H9 (cell line): Measurements from ENCODE around the gene CCDC127. TPM values are rescaled to one million over a fixed set of nuclear protein-coding genes. Genes with fewer than 3 reads are reported as not detected.

ENCODE experiments used
- DNase-seq: peaks from one replicate; pipeline ENCODE4 v3.0.0-alpha.2; 2017
- H2AFZ ChIP-seq: one replicate; pipeline ENCODE4 v1.6.1; 2013; ENCODE audit warnings: mild to moderate bottlenecking, low read length, control low read depth, moderate library complexity
- H2AK5ac ChIP-seq: 2 replicates; pipeline ENCODE4 v1.6.1; 2013; ENCODE audit warnings: low read length, control low read depth, mixed read lengths; ENCODE audit not compliant: insufficient read length
- H2BK120ac ChIP-seq: one replicate; pipeline ENCODE4 v1.6.1; 2013; ENCODE audit warnings: low read depth, mild to moderate bottlenecking, low read length, control low read depth, inconsistent platforms; ENCODE audit not compliant: poor library complexity, severe bottlenecking
- H2BK12ac ChIP-seq: 2 replicates; pipeline ENCODE4 v1.6.1; 2013; ENCODE audit warnings: low read length, control low read depth, mixed read lengths, low read depth; ENCODE audit not compliant: insufficient read length
- H2BK15ac ChIP-seq: 2 replicates; pipeline ENCODE4 v1.6.1; 2013; ENCODE audit warnings: low read depth, low read length, control low read depth
- H2BK20ac ChIP-seq: one replicate; pipeline ENCODE4 v1.6.1; 2013; ENCODE audit warnings: low read depth, mild to moderate bottlenecking, low read length, control low read depth, inconsistent platforms; ENCODE audit not compliant: poor library complexity, severe bottlenecking
- H2BK5ac ChIP-seq: 2 replicates; pipeline ENCODE4 v1.6.1; 2013; ENCODE audit warnings: low read length, control low read depth, mixed read lengths; ENCODE audit not compliant: insufficient read length
- H3K14ac ChIP-seq: 2 replicates; pipeline ENCODE4 v1.6.1; 2013; ENCODE audit warnings: low read length, control low read depth; ENCODE audit not compliant: insufficient read depth
- H3K18ac ChIP-seq: 2 replicates; pipeline ENCODE4 v1.6.1; 2013; ENCODE audit warnings: low read depth, mild to moderate bottlenecking, mixed read lengths, low read length, control low read depth; ENCODE audit not compliant: insufficient read length
- H3K23ac ChIP-seq: 2 replicates; pipeline ENCODE4 v1.6.1; 2013; ENCODE audit warnings: low read length, control low read depth, mixed read lengths, low read depth; ENCODE audit not compliant: insufficient read length
- H3K23me2 ChIP-seq: 2 replicates; pipeline ENCODE4 v1.6.1; 2013; ENCODE audit warnings: low read depth, mild to moderate bottlenecking, mixed read lengths, low read length, control low read depth; ENCODE audit not compliant: insufficient read length, poor library complexity, severe bottlenecking
- H3K27ac ChIP-seq: 2 replicates; pipeline ENCODE4 v1.5.1; 2013; ENCODE audit warnings: low read length, control low read depth, mixed read lengths, low read depth; ENCODE audit not compliant: insufficient read length
- H3K27me3 ChIP-seq: 2 replicates; pipeline ENCODE4 v1.6.1; 2013; ENCODE audit warnings: low read length, control low read depth, inconsistent platforms; ENCODE audit not compliant: insufficient read depth
- H3K4ac ChIP-seq: 2 replicates; pipeline ENCODE4 v1.6.1; 2013; ENCODE audit warnings: low read depth, mild to moderate bottlenecking, control low read depth, inconsistent platforms, low read length, moderate library complexity
- H3K4me1 ChIP-seq: 2 replicates; pipeline ENCODE4 v1.6.1; 2013; ENCODE audit warnings: low read length, control low read depth, inconsistent platforms; ENCODE audit not compliant: insufficient read depth
- H3K4me2 ChIP-seq: 2 replicates; pipeline ENCODE4 v1.6.1; 2013; ENCODE audit warnings: low read length, control low read depth, mixed read lengths; ENCODE audit not compliant: insufficient read length, insufficient read depth
- H3K56ac ChIP-seq: 2 replicates; pipeline ENCODE4 v1.6.1; 2013; ENCODE audit warnings: low read depth, mild to moderate bottlenecking, mixed read lengths, low read length, control low read depth; ENCODE audit not compliant: insufficient read length
- H3K79me1 ChIP-seq: 2 replicates; pipeline ENCODE4 v1.6.1; 2013; ENCODE audit warnings: low read depth, mild to moderate bottlenecking, moderate library complexity, low read length, control low read depth, inconsistent platforms; ENCODE audit not compliant: insufficient read depth, poor library complexity, severe bottlenecking
- H3K79me2 ChIP-seq: 2 replicates; pipeline ENCODE4 v1.6.1; 2013; ENCODE audit warnings: low read length, control low read depth, inconsistent platforms; ENCODE audit not compliant: insufficient read depth
- H3K9ac ChIP-seq: 2 replicates; pipeline ENCODE4 v1.6.1; 2013; ENCODE audit warnings: low read length, control low read depth, mixed read lengths; ENCODE audit not compliant: insufficient read length; ENCODE audit errors: extremely low read depth
- H3K9me3 ChIP-seq: one replicate; pipeline ENCODE4 v1.6.1; 2013; ENCODE audit warnings: low read depth, low read length, inconsistent platforms; ENCODE audit not compliant: control insufficient read depth
- H3T11ph ChIP-seq: one replicate; pipeline ENCODE4 v1.6.1; 2013; ENCODE audit warnings: mild to moderate bottlenecking, low read length, control low read depth, inconsistent platforms
- H4K20me1 ChIP-seq: one replicate; pipeline ENCODE4 v1.6.1; 2013; ENCODE audit not compliant: control insufficient read depth, insufficient read length, insufficient read depth
- H4K5ac ChIP-seq: 2 replicates; pipeline ENCODE4 v1.6.1; 2013; ENCODE audit warnings: low read depth, mild to moderate bottlenecking, mixed read lengths, low read length, control low read depth; ENCODE audit not compliant: insufficient read length
- H4K8ac ChIP-seq: replicated peaks from 2 replicates; pipeline ENCODE4 v1.6.1; 2013; ENCODE audit warnings: low read length, control low read depth, mixed read lengths, low read depth; ENCODE audit not compliant: insufficient read length
- H4K91ac ChIP-seq: 2 replicates; pipeline ENCODE4 v1.6.1; 2013; ENCODE audit warnings: low read depth, mild to moderate bottlenecking, moderate library complexity, mixed read lengths, low read length, control low read depth; ENCODE audit not compliant: insufficient read length
- H3K27ac Mint-ChIP-seq, 3 experiments: 2 replicates in 2 of 3; 3 replicates in 1 of 3; pipeline ENCODE4 v1.8.0; 2020 to 2021; ENCODE audit warnings: mixed read lengths in 3 of 3, mild to moderate bottlenecking in 1 of 3, moderate library complexity in 1 of 3
- H3K27me3 Mint-ChIP-seq: 2 replicates; pipeline ENCODE4 v1.8.0; 2021; ENCODE audit warnings: low read depth, mild to moderate bottlenecking, moderate library complexity, mixed read lengths
- H3K36me3 Mint-ChIP-seq, 3 experiments: 2 replicates in 2 of 3; 3 replicates in 1 of 3; pipeline ENCODE4 v1.8.0; 2020 to 2021; ENCODE audit warnings: low read depth in 3 of 3, mixed read lengths in 3 of 3; ENCODE audit not compliant: insufficient read depth in 1 of 3
- H3K4me1 Mint-ChIP-seq, 2 experiments: 2 replicates each; pipeline ENCODE4 v1.8.0; 2020; ENCODE audit warnings: mixed read lengths in 2 of 2
- H3K4me3 Mint-ChIP-seq, 2 experiments: 2 replicates in 1 of 2; 3 replicates in 1 of 2; pipeline ENCODE4 v1.8.0; 2020 to 2021; ENCODE audit warnings: mild to moderate bottlenecking in 2 of 2, mixed read lengths in 2 of 2, moderate library complexity in 1 of 2
- H3K9me3 Mint-ChIP-seq, 2 experiments: 2 replicates in 1 of 2; 3 replicates in 1 of 2; pipeline ENCODE4 v1.8.0; 2020; ENCODE audit warnings: mild to moderate bottlenecking in 2 of 2, mixed read lengths in 2 of 2, moderate library complexity in 1 of 2
- CTCF ChIP-seq: fragments of 200-600 bp; sonication (generic); conservative IDR thresholded peaks from 3 replicates; pipeline ENCODE4 v1.8.0; 2021; ENCODE audit warnings: antibody characterized with exemption, mild to moderate bottlenecking
- WGBS: extraction: QIAGEN DNeasy Blood & Tissue Kit; methylation state at CpG from one replicate; pipeline ENCODE4 v1.1.7; 2013; ENCODE audit warnings: missing lambda C conversion rate, low lambda C conversion rate, mixed read lengths; ENCODE audit not compliant: insufficient read length; ENCODE audit errors: extremely low coverage; 5-methylcytosine and 5-hydroxymethylcytosine counted together
- total RNA-seq: library from RNA; stranded (reverse); gene quantifications from 2 replicates; pipeline ENCODE4 v1.2.1, GENCODE V29; 2021

Gene CCDC127
- total RNA-seq, 1 experiment from 2014 or later, result 9.0 TPM

DNA sequence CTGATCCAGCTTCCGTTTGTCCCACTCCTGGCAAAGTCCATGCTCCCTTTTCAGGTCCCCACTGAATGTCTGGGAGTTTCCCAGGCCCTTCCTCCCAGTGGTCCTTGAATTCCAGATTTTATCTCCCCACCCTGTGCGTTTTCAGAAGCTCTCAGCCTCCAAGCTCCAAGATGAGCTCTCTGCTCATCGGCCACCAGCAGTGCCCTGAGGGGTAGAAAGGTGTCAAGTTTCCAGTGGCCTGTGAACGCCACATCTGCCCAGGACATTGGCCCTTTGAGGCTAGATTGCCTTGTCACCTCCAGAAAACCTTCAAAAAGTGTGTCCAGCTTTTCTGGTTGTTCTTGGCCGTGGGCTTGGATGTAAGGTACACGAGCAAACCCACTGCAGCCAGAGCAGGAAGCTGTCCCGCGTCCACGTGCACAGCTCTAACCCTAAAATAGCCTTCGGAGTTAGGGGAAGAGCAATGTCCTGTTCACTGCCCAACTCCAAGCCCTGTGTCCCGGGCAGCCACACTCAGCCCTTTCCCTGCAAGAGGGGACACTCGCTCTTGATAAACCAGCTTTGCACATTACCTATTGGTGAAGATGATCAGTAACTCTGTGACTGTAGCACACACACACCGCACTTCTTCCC, 37.6 kb downstream of the CCDC127 start:
- H3T11ph ChIP-seq, result no peak overlapping the region
- H2BK12ac ChIP-seq, result no peak overlapping the region
- H3K79me1 ChIP-seq, result no peaks in the 10 kb centered on the region
- H3K4me2 ChIP-seq, result no peak overlapping the region
- H4K20me1 ChIP-seq, result no peaks in the 10 kb centered on the region
- H3K9ac ChIP-seq, result no peak overlapping the region
- no peak overlapping the region for H2BK20ac ChIP-seq
- no peaks in the 10 kb centered on the region for H3K23me2 ChIP-seq
- Mint-ChIP-seq H3K9me3 (no peaks in the 10 kb centered on the region), H3K27ac (no peak overlapping the region), H3K27me3 (no peaks in the 10 kb centered on the region; the same call in 1 of the 2 replicates), H3K36me3 (peaks cover 8 to 54% (median 53%) of the 10 kb centered on the region in 3 experiments), H3K4me1 (peaks cover 7 to 9% of the 10 kb centered on the region in 2 experiments), H3K4me3 (no peak overlapping the region)
- H2BK5ac ChIP-seq, result no peak overlapping the region
- H4K91ac ChIP-seq, result no peak overlapping the region
- no peak overlapping the region for H4K8ac ChIP-seq
- H3K23ac ChIP-seq, result no peak overlapping the region
- DNase-seq, result no peak
- H2BK15ac ChIP-seq, result no peak overlapping the region
- H2AK5ac ChIP-seq, result no peak overlapping the region
- no peaks in the 10 kb centered on the region for H3K27me3 ChIP-seq
- WGBS, result no CpG with 5 or more reads among the region's 13 CpGs
- no peak overlapping the region for H3K18ac ChIP-seq
- no peak overlapping the region for H3K4ac ChIP-seq
- H3K9me3 ChIP-seq, result no peaks in the 10 kb centered on the region
- no peak overlapping the region for H2AFZ ChIP-seq
- H3K27ac ChIP-seq, result no peak overlapping the region
- H3K56ac ChIP-seq, result no peak overlapping the region
- H3K4me1 ChIP-seq, result no peaks in the 10 kb centered on the region; the same call in 1 of the 2 replicates
- no peak overlapping the region for H2BK120ac ChIP-seq
- no peak for TF ChIP-seq CTCF
- no peak overlapping the region for H3K14ac ChIP-seq
- no peaks in the 10 kb centered on the region for H3K79me2 ChIP-seq
- no peak overlapping the region for H4K5ac ChIP-seq
